ENCODE measurements around the gene PRKAR1B.
"Not testable (repeated sequence)": the region's sequence is repeated elsewhere in the genome, so short reads cannot be mapped to it uniquely, and the experiment has no call there.

PRKAR1B gene

GRCh38 chr7:668139-668931 lies 58.7 kb downstream of the PRKAR1B start:
- peak; percentile 80 for DNase-seq (ENCODE audit: low spot score)

GRCh38 chr7:666454-667292 lies 60.4 kb downstream of the PRKAR1B start:
- no peak for DNase-seq (ENCODE audit: low spot score)

GRCh38 chr7:665736-666453 lies 61.2 kb downstream of the PRKAR1B start:
- DNase-seq (ENCODE audit: low spot score): no peak

- peak; percentile 34 for DNase-seq (ENCODE audit: low spot score)
Observed at GRCh38 chr7:664997-665735, 61.9 kb downstream of the PRKAR1B start.

GRCh38 chr7:664402-664775 lies 62.7 kb downstream of the PRKAR1B start:
- DNase-seq (ENCODE audit: low spot score): no peak

GRCh38 chr7:662576-662975 lies 64.5 kb downstream of the PRKAR1B start:
- DNase-seq (ENCODE audit: low spot score): no peak

GRCh38 chr7:659996-660395 lies 67.1 kb downstream of the PRKAR1B start:
- DNase-seq (ENCODE audit: low spot score): no peak

- DNase-seq (ENCODE audit: low spot score): no peak
Observed at GRCh38 chr7:659306-659847, 67.7 kb downstream of the PRKAR1B start.

- no peak for DNase-seq (ENCODE audit: low spot score)
Observed at GRCh38 chr7:657565-658119, 69.4 kb downstream of the PRKAR1B start.

- not testable (repeated sequence) for DNase-seq (ENCODE audit: low spot score)
Observed at GRCh38 chr7:657010-657409, 70.1 kb downstream of the PRKAR1B start.

- no peak for DNase-seq (ENCODE audit: low spot score)
Observed at GRCh38 chr7:655758-656157, 71.3 kb downstream of the PRKAR1B start.

GRCh38 chr7:653829-654764 lies 73.0 kb downstream of the PRKAR1B start:
- DNase-seq (ENCODE audit: low spot score): no peak

GRCh38 chr7:652881-653280 lies 74.2 kb downstream of the PRKAR1B start:
- DNase-seq (ENCODE audit: low spot score): no peak

- DNase-seq (ENCODE audit: low spot score): not testable (repeated sequence)
Observed at GRCh38 chr7:652167-652566, 74.9 kb downstream of the PRKAR1B start.

GRCh38 chr7:651032-651728 lies 75.9 kb downstream of the PRKAR1B start:
- DNase-seq (ENCODE audit: low spot score): no peak

- peak; percentile 58 for DNase-seq (ENCODE audit: low spot score)
Observed at GRCh38 chr7:650339-651031, 76.6 kb downstream of the PRKAR1B start.

GRCh38 chr7:646951-647350 lies 80.1 kb downstream of the PRKAR1B start:
- no peak for DNase-seq (ENCODE audit: low spot score)

- no peak for DNase-seq (ENCODE audit: low spot score)
Observed at GRCh38 chr7:646487-646886, 80.6 kb downstream of the PRKAR1B start.

GRCh38 chr7:645606-646005 lies 81.5 kb downstream of the PRKAR1B start:
- DNase-seq (ENCODE audit: low spot score): no peak

Data from AG08396 (cell line).